HCT116 (cell line): Measurements from ENCODE around the gene LDHD.

Experiments
- EZH2 ChIP-seq: fragments of 200-600 bp; sonication (generic); IDR thresholded peaks from 2 replicates; pipeline ENCODE4 v1.6.1; 2017; ENCODE audit warnings: antibody characterized with exemption, mixed run types
- FOSL1 ChIP-seq: IDR thresholded peaks from 2 replicates; pipeline ENCODE4 v1.6.1; 2012; ENCODE audit warnings: low read depth
- TF ChIP-seq, protein P1 (sequence below), 3 experiments: fragments of 200-600 bp in 1 of 3; sonication (generic) in 1 of 3; IDR thresholded peaks in 2 of 3; conservative IDR thresholded peaks in 1 of 3; 2 replicates each; pipeline ENCODE4 v1.5.1; 2012 to 2017; ENCODE audit warnings: low read depth in 2 of 3, low read length in 2 of 3, antibody characterized with exemption in 1 of 3, borderline replicate concordance in 1 of 3, control low read depth in 1 of 3, mild to moderate bottlenecking in 1 of 3, mixed read lengths in 1 of 3, mixed run types in 1 of 3, moderate library complexity in 1 of 3; ENCODE audit not compliant: insufficient read depth in 1 of 3

DNA sequence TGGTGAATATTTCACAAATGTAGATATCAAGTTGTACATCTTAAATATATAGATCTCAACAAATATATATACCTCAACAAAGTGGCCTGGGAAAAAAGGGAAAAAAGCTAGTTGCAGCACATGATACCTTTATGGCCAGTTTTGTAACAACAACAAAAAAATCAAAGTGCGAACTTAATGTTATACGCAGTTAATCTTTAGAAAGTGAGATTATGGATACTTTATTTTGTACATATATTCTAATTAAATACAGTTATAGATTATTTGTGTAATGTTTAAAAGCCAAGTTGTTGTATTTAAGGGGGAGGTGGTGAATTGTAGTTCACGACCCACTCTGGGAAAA is 31.4 kb upstream of the LDHD start:
- TF ChIP-seq, protein P1, sequence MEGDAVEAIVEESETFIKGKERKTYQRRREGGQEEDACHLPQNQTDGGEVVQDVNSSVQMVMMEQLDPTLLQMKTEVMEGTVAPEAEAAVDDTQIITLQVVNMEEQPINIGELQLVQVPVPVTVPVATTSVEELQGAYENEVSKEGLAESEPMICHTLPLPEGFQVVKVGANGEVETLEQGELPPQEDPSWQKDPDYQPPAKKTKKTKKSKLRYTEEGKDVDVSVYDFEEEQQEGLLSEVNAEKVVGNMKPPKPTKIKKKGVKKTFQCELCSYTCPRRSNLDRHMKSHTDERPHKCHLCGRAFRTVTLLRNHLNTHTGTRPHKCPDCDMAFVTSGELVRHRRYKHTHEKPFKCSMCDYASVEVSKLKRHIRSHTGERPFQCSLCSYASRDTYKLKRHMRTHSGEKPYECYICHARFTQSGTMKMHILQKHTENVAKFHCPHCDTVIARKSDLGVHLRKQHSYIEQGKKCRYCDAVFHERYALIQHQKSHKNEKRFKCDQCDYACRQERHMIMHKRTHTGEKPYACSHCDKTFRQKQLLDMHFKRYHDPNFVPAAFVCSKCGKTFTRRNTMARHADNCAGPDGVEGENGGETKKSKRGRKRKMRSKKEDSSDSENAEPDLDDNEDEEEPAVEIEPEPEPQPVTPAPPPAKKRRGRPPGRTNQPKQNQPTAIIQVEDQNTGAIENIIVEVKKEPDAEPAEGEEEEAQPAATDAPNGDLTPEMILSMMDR (IDR thresholded peaks at IDR 0.05 in 2 of 3, conservative IDR thresholded peaks at IDR 0.05 in 1 of 3; ENCODE audit: borderline replicate concordance in 1 of 3, insufficient read depth in 1 of 3, low read depth in 2 of 3, low read length in 2 of 3), result no peak
- TF ChIP-seq FOSL1, result no peak
- no peak for TF ChIP-seq EZH2
